Measurements from ENCODE around the gene IGFBP7. TPM values are rescaled to one million over a fixed set of nuclear protein-coding genes. Genes with fewer than 3 reads are reported as not detected.

The IGFBP7 gene
- total and polyA plus RNA-seq, 10 of the 15 experiments (the other 5 are each of a cell fraction or from before 2014, with no cell fraction given), result 0.69 to 1.9 (median 1.4) TPM; not detected in 5

- Histone ChIP-seq H3K27ac (ENCODE audit: control insufficient read depth, insufficient read depth) (no peak overlapping the region), H3K79me2 (ENCODE audit: control insufficient read depth, insufficient read depth, low read length) (no peaks in the 10 kb centered on the region), H3K9ac (ENCODE audit: control insufficient read depth, insufficient read depth, low read length) (no peak overlapping the region), H3K4me3 (no peak overlapping the region), H3K4me2 (ENCODE audit: control insufficient read depth, insufficient read depth) (no peak overlapping the region), H3K9me3 (replicated peaks; ENCODE audit: control insufficient read depth, insufficient read depth, low read length) (no peaks in the 10 kb centered on the region), H3K27me3 (replicated peaks in 1 of 2; ENCODE audit: control insufficient read depth in 2 of 2, insufficient read depth in 2 of 2, low read length in 1 of 2) (no peaks in the 10 kb centered on the region), H3K36me3 (ENCODE audit: control insufficient read depth in 2 of 2, insufficient read depth in 2 of 2, low read length in 1 of 2) (no peaks in the 10 kb centered on the region), H3K4me1 (ENCODE audit: control insufficient read depth, insufficient read depth, low read length) (no peaks in the 10 kb centered on the region), H4K20me1 (ENCODE audit: control insufficient read depth, insufficient read depth) (no peaks in the 10 kb centered on the region), H2AFZ (ENCODE audit: control insufficient read depth, low read depth, low read length) (no peak overlapping the region)
- no TSS peak for BruUV-seq (replicated peaks)
- POLR2A ChIA-PET, result no interaction called here
- in situ Hi-C loops (cut with MboI) (no loop called here), intact Hi-C loops (cut with micrococcal nuclease; ENCODE audit: unreplicated experiment) (no loop called here)
- RAD21 ChIA-PET (ENCODE audit: unreplicated experiment), result no interaction called here
- SMC1A ChIA-PET (ENCODE audit: uncharacterized antibody, unreplicated experiment), result no interaction called here
- DNase-seq (ENCODE audit: low read depth, low spot score), result no peak
- TF ChIP-seq ZNF622 (IDR thresholded peaks at IDR 0.05) (no peak), FOXM1 (IDR thresholded peaks at IDR 0.05; ENCODE audit: low read depth, low read length) (no peak), IRF4 (IDR thresholded peaks at IDR 0.05; ENCODE audit: low read depth, low read length) (no peak), SMARCA5 (IDR thresholded peaks at IDR 0.05) (no peak), TBL1XR1 (IDR thresholded peaks at IDR 0.05; ENCODE audit: low read depth, low read length) (no peak), CBX3 (IDR thresholded peaks at IDR 0.05; ENCODE audit: borderline replicate concordance, low read depth) (no peak), BHLHE40 (IDR thresholded peaks at IDR 0.05; ENCODE audit: borderline replicate concordance in 1 of 2, low read depth in 2 of 2, low read length in 1 of 2) (no peak), CREM (IDR thresholded peaks at IDR 0.05; ENCODE audit: low read depth) (no peak), USF2 (IDR thresholded peaks at IDR 0.05; ENCODE audit: borderline replicate concordance, low read depth, low read length) (no peak), REST (IDR thresholded peaks at IDR 0.05; ENCODE audit: low read depth, low read length) (no peak), IKZF2 (IDR thresholded peaks at IDR 0.05) (no peak), CHD2 (IDR thresholded peaks at IDR 0.05; ENCODE audit: borderline replicate concordance, low read depth, low read length) (no peak)
- TF ChIP-seq, protein P1, sequence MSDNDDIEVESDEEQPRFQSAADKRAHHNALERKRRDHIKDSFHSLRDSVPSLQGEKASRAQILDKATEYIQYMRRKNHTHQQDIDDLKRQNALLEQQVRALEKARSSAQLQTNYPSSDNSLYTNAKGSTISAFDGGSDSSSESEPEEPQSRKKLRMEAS (IDR thresholded peaks at IDR 0.05; ENCODE audit: low read depth, low read length), result no peak
- TF ChIP-seq, protein P2, sequence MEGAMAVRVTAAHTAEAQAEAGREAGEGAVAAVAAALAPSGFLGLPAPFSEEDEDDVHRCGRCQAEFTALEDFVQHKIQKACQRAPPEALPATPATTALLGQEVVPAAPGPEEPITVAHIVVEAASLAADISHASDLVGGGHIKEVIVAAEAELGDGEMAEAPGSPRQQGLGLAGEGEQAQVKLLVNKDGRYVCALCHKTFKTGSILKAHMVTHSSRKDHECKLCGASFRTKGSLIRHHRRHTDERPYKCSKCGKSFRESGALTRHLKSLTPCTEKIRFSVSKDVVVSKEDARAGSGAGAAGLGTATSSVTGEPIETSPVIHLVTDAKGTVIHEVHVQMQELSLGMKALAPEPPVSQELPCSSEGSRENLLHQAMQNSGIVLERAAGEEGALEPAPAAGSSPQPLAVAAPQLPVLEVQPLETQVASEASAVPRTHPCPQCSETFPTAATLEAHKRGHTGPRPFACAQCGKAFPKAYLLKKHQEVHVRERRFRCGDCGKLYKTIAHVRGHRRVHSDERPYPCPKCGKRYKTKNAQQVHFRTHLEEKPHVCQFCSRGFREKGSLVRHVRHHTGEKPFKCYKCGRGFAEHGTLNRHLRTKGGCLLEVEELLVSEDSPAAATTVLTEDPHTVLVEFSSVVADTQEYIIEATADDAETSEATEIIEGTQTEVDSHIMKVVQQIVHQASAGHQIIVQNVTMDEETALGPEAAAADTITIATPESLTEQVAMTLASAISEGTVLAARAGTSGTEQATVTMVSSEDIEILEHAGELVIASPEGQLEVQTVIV (IDR thresholded peaks at IDR 0.05; ENCODE audit: borderline replicate concordance, partially characterized antibody), result no peak
- 0% methylated on average over 2 of the region's 2 CpGs for WGBS (ENCODE audit: insufficient coverage, insufficient replicate concordance, low lambda C conversion rate, missing lambda C conversion rate)
- ATAC-seq, result no peak
- CTCF ChIA-PET, result interaction anchor here (1.1 kb wide), 2 partner anchors 13 to 14 kb away, joined by 3 to 4 read pairs; no protein-coding TSS in a partner anchor
- no peak for FAIRE-seq
Measured at GRCh38 chr4:57149833-57150232, 39.6 kb upstream of the IGFBP7 start.

Measured in GM12878 (cell line).